Measurements from ENCODE around the gene COBL. TPM values are rescaled to one million over a fixed set of nuclear protein-coding genes. Genes with fewer than 3 reads are reported as not detected.

COBL gene, protein sequence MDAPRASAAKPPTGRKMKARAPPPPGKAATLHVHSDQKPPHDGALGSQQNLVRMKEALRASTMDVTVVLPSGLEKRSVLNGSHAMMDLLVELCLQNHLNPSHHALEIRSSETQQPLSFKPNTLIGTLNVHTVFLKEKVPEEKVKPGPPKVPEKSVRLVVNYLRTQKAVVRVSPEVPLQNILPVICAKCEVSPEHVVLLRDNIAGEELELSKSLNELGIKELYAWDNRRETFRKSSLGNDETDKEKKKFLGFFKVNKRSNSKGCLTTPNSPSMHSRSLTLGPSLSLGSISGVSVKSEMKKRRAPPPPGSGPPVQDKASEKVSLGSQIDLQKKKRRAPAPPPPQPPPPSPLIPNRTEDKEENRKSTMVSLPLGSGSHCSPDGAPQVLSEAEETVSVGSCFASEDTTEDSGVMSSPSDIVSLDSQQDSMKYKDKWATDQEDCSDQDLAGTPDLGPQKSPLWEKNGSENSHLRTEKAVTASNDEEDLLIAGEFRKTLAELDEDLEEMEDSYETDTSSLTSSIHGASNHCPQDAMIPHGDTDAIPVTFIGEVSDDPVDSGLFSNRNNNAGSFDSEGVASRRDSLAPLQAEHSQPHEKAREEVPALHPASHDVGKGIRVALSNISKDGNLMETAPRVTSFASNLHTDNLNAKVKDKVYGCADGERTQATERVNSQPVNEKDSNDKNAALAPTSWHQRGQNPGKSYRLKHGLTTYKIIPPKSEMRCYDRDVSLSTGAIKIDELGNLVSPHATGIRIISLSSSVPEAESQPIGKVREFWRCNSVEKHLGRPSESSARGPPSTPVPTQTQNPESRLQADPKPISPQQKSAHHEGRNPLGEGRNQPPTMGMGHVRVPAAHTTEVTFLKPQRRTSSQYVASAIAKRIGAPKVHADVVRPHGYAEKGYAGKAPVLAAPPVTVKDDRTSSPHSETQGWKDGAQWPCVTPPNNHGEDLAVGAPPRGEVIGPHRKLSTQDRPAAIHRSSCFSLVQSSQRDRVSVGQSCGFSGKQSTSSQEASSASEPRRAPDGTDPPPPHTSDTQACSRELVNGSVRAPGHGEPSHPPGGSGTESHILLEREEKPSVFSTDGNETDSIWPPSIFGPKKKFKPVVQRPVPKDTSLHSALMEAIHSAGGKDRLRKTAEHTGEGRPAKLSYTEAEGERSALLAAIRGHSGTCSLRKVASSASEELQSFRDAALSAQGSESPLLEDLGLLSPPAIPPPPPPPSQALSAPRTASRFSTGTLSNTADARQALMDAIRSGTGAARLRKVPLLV
- not detected in 2 replicates for total RNA-seq

DNA sequence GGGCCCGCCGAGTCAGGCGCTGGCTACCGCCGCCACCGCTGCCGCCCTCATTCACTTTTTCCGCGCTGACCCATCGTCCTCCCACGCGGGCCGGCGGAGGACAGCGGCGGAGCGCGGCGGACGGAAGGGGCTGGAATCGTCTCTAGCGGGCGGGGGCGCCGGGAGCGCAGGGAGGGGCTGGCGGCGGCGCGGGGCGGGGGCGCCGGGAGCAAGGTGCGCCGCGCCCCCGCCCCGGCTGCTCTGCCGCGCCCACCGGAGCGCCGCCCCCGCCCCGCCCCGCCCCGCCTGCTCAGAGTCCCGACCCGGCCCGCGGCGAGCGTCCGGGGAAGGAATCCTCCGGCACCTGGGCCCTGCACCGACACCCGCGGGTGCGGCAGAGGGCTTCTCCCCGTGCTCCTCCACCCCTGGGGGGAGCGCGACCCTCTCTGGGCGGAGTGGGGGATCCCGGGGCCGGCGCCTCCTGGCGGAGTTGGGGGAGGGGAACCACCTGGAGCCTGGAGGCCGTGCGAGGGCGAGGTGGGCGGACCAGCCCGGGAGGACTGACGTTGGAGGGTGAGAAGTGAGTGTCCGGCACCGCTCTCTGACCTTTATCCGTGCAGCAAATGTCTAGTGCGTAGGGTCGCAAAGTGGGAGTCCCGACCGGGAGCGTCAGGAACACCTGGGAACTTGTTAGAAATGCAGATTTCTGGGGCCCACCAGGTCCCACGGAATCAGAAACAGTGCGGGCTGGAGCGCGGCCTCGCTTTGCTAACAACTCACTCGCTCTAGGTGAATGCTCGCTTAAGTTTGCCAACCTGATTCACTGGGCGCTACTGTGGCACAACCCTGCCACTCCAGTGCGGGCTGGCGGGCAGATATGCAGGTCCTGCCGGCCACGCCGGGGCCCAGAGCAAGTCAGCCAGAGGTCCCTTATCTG is at the start of gene COBL:
TSS of gene COBL (minus strand) at position 144 of the 916 bp plus-strand sequence. CDS start 176 bp downstream, outside the sequence.
- DNase-seq (ENCODE audit: low read depth, low spot score): no peak

DNA sequence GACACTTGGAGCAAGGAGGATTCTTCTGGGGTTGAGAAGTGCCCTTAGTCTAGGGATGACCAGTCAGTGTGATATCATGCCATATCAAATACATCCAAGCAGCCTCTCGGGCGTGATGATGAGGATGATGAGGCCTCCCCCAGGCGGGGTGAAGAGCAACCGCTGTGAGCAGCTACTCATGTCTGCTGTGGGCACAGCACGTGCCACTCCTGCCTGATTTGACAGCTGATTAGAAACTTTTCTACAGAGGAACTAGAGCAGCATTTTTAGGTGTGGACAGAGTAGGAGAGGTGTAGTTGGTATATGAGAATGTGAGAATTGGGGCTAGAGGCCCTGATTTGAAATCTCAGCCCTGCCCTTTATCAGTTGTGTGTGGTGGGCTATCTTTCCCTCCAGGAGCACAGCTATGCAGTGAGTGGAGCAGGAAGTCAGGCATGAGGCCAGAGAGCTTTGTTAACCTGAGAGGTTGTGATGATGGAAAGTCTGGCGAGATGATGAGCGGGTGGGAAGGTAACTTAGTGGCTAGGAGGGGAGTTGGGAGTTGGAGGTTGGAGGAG is 49.6 kb upstream of the COBL start:
- DNase-seq (ENCODE audit: low read depth, low spot score): no peak

DNA sequence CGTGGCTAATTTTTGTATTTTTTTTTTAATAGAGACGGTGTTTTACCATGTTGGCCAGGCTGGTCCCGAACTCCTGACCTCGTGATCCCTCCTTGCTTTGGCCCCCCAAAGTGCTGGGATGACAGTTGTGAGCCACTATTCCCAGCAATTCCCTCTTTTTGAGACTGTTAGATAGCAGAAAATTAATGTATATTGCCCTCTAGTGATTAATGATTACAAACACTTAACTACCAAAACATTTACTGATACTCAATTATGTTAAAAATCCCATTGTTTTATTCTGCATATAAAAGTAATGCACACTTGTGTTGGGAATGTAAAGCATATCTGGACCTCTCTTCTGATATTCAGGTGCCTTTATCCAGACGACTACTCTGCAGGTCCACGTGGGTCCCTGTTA is 41.2 kb upstream of the COBL start:
- DNase-seq (ENCODE audit: low read depth, low spot score): no peak

DNA sequence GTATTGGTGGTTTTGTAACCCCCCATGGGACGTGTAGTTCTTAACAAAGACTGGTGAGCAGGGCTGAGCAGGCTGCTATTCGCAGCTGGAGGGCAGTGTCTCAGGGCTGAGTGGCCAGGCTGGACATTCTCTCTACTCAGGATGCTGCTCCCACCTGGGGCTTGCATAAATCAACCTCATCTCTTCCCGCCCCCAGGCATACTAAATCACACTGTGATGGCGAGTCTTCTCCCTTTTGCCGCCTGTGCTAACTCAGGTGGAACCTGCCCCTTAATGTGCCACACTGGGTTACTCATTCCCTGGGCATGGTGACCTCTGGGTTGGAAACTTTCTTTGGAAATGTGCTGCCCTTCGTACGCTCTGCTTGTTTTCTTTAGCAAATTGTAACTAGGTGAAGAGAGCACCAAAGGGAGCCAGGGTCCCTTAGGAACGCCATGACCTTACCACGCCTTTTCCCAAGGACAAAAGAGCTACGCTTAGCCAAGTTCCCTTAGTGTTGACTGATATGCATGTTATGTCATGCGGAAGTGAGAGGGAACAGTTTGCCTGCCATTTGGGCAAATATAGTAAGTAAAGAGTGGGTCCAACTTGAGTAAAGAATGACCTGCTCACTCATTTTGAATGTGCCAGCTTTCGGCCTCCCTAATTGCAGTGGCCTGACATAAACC is 40.4 kb upstream of the COBL start:
- DNase-seq (ENCODE audit: low read depth, low spot score): no peak

DNA sequence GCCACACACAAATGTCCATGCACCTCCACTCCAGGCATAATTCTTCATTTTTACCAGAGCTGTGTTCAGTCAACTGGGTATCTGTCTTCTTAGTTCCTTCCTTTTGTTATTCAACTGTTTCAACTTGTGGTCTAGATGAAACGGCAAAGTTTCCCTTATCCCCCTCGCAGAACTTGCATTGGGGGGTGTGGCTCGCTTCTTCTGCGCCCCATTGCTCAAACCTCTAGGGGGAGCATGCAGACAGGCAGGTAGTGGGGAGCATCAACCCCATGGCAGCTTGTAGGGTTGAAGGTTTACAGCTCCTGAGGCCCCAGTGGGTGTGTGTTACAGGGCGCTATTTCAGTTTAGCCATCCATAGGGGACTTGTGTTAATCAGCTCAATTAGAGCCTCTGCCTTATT is 38.3 kb upstream of the COBL start:
- no peak for DNase-seq (ENCODE audit: low read depth, low spot score)

DNA sequence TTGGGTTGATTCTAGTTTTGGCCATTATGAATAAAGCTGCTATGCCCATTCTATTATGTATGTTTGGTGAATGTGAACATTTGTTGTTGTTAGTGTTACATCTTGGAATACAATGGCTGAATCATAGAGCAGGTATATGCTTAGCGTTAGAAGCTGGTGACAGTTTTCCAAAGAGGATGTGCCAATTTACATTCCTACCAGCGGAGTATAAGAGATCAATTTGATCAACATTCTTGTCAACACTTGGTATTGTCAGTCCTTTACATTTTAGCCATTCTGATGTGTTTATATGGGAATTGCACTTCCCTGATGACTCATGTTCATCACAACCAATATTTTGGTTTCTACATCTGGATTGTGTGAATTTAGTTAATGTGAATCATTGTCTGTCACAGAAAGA is 37.8 kb upstream of the COBL start:
- DNase-seq (ENCODE audit: low read depth, low spot score): no peak

DNA sequence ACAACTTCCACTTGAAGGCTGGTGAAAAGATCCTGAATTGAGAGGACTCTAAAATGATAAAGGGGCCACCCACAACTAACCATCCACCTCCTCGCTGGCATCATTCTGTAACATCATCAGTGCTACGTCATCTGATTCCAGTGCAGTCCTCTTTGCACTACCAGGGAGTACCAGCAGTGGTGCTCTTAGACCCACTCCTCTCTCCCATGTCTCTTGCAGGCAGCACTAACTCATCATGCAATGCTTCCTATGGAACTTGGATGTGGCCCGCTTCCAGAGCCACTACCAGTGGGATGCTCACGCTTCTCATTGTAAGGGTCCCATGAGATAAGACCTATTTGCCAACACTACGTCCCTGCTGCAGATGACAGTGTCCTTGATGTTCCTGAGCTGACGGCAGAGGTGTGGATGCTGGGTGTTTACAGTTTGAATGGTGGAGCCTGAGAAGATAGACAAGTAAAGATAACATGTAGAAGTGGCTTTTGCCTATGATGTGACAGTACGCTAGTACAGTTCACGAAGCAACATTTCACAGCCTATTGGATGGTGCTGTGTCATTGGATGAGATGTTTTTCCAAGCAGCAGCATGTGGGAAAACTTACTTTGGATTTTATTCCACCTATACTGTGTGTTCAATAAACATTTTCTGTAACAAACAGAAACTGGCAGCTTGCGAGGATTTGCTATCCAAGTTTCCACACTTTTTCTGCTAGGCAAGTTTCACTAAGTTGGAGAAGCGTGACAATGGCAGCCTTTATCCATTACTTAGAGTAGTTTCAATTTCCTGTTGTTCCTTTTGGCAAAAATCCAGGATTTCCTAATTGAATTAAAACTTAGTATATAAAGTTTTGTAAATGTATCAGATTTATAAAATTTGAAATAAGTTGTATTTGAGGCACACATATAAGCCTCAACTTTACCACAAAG is 35.8 kb upstream of the COBL start:
- no peak for DNase-seq (ENCODE audit: low read depth, low spot score)

DNA sequence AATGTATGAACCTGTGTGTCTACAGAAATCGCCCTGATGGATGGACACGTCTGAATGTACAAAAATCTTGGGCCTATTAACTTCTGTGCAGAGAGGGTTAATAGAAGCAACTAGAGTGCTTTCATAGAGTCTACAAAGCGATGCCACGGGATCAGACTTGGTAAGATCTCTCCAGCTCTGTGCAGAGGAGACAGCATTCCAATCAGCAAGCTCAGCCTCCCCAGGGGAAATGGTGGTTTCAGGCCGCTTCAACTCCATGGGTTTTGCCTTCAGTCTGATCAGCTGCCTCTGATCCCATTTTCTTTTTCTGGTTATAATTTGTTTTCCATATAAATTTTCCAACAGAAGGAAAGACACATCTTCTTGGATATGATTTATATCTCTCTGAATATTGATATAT is 35.1 kb upstream of the COBL start:
- DNase-seq (ENCODE audit: low read depth, low spot score): no peak

DNA sequence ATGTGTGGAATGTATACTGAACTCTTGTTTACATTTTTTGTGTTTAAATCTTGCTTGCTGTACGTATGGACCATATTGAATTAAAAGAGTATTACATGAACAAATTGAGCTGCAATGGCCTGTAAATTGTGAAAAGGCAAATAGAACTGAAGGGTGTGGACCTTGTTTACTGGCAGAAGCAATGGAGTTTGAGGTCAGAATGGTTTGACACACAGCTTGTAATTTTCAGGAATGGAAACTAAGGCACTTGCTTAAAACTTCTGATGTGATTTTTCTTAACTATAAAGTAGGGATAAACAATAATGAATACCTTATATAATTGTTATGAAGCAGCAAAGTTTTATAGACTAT is 33.9 kb upstream of the COBL start:
- no peak for DNase-seq (ENCODE audit: low read depth, low spot score)

DNA sequence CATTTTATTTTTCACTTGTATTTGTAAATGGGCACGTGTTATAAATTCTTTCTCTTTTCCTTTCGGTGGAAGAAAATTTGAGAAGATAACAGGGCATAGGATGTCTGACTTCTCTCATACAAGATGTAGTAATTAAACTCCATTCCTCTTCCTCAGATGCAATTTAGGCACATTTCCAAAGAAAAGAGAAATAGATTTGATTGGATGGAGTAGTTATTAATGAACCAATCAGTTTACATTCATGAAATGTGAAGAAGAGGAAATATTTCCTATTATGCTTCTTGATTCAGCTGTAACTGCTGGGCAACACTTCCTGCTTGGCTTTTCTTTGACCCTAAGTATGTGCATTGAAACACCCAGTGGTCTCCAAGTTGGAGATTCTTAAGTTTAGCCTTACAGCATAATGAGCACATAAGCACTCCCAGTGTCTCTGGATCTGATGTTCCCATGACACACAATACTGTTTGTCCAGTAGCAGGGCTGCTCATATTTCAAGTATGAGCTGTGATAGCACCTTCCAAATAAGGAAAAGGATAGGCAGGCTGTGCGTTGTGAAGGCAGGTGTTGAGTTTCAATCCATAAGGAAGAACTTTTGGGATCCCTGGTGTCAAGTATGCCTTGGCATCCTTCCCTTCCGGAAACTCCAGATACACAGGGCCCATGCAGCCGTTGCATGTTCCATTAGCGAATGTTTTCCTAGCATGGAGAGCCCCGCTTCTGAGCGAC is 33.4 kb upstream of the COBL start:
- DNase-seq (ENCODE audit: low read depth, low spot score): no peak

DNA sequence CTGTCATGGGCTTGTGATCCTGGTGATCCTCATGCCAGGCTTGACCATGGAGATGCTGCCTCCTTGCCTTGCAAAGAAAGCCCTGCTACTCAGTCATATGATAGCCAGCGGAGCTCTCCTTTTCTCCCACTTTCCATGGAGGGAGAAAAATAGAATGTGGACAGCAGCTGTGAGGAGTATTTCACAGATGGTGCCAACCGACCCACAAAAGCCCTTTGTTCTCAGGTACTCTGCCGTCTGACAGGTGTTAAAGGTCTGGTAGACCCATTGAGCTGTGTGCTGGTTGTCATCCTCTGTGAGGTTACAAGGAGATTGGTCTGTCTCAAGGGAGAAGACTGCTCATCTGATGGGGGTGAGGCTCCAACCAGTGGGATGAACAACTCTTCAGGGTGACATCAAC is 29.5 kb upstream of the COBL start:
- no peak for DNase-seq (ENCODE audit: low read depth, low spot score)

DNA sequence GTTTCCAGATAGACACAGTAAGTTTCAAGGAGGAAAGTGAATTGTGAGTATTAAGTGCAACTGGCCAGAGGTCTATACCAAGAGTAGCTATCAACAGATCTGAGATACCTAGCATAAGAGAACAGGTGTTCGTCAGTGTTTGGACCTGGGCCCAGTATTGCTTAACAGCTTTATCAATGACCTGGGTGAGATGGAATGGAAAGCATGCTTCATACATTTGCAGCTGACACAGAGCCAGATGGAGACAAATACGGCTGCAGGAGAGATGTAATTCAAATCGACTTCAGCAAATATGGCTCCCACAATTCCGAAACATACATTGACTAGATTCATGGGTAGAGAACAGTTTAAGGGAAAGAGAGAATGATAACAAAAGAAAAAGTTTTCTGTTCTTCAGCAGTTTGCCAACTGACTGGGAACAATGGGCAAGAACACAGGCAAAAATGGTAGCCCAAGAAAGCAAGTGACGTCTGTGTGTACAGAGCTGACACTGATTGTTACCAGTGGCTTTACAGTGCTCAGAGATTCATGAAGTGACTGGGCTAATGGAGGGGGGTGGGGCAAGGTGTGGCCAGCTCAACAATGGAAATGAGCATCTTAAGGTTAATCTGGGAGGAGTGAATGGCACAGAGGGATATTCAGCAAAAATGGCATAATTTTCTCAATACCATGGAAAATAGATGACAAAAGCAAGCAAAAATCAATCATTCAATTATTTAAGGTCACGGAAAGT is 28.0 kb upstream of the COBL start:
- DNase-seq (ENCODE audit: low read depth, low spot score): no peak

DNA sequence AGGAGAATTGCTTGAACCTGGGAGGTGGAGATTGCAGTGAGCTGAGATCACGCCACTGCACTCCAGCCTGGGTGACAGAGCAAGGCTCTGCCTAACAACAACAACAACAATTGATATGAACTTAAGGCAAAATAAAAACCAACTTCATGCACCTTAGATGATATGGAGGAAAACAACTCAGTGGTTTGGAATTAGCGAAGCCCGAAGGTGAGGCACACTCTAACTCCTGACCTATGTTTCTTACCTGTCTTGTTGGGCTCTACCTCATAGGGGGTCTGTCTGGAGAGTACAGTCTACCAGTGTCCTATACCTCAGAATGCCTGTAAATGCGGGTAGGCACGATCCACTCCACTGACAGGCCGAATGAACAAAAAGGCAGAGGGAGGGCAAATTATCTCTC is 24.3 kb upstream of the COBL start:
- no peak for DNase-seq (ENCODE audit: low read depth, low spot score)

DNA sequence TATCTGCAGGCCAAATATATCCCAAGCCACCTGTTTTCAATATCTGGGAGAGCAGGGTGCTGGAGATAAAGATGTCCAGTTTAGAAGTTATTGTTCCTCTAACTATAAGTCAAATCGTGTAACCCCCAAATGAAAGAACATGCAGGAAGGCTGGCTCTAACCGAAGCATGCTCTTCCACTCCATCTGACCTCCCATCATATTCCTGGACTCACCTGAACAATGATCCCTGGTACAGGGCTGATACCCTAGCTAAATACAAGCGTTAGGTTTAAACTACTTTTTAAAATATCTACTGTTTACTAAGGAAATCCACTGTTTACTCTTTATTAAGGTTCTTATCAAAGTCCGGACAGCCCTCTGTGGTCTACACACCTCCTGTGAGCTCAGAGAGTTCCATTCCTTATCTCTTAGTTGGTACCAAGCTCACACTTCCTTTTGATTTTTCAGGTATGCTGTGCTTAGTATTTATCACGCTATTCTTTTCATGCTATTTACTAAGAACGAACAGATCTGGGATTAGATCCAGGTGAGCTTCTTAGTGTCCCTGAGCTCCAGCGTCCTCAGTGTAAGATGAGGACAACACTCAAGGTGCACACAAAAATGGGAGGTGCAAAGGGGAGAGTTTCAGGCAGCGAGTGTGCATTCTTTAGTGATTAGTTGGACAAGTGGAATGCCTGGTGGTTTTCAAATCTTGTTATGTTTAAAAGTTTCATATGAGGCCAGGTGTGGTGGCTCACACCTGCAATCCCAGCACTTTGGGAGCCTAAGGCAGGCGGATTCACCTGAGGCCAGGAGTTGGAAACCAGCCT is 23.6 kb upstream of the COBL start:
- DNase-seq (ENCODE audit: low read depth, low spot score): no peak

DNA sequence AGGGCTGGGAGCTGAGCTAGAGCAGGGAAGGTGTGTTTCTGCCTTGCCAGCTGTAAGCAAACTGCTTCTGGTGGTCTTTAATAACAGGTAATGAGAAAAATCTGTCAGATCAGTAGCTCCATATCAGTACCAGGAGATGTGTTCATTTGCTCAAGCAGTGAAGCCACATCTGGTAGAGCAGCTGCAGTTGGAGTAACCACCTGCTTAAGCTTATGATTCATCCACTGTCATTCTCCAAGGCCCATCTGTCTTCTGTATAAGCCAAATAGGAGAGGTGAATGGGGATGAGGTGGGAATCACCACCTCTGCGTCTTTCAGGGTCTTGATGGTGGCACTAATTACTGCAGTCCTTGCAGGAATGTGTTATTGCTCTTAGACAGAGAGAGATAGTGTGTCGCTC is 18.4 kb upstream of the COBL start:
- no peak for DNase-seq (ENCODE audit: low read depth, low spot score)

DNA sequence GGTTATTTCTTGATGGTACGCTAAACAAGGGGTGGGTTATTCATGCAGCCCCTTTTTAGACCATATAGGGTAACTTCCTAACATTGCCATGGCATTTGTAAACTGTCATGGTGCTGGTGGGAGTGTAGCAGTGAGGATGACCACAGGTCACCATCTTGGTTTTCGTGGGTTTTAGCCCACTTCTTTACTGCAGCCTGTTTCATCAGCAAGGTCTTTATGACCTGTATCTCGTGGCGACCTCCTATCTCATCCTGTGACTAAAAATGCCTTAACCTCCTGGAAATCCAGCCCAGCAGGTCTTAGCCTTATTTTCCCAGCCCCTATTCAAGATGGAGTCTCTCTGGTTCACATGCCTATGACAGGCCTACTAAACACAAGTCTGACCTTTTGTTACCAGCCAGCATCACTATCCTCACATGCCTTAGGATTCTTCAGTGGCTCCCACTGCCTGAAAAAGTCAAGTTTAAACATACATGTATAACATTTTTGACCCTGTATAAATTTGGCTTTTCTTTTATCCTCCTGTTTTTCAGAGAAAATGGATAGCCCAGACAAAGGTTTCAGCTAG is 13.2 kb upstream of the COBL start:
- DNase-seq (ENCODE audit: low read depth, low spot score): no peak

Measured in pulmonary artery endothelial cell (primary cell).